CD8-positive, alpha-beta memory T cell (primary cell): ENCODE data around the gene OSBPL10. TPM values are rescaled to one million over a fixed set of nuclear protein-coding genes. Genes with fewer than 3 reads are reported as not detected.

Source experiments
- CTCF ChIA-PET: fragments of 350-600 bp; sonication (Branson Sonifier 250); formaldehyde crosslinking; loops from one replicate; lab custom pipeline; 2021; ENCODE audit warnings: antibody characterized with exemption; lab: Charles Lee
- POLR2A ChIA-PET: fragments of 350-600 bp; sonication (Branson Sonifier 250); formaldehyde crosslinking; loops from one replicate; lab custom pipeline; 2021; ENCODE audit warnings: antibody characterized with exemption; lab: Charles Lee
- DNase-seq, 5 donors: peaks; one replicate each; pipeline versions ENCODE4 v3.0.0 to v3.0.0-alpha.2; 2020 to 2022; ENCODE audit warnings: mixed read lengths in 1 of 5
- H3K27ac ChIP-seq: one replicate; pipeline ENCODE4 v1.7.0; 2013; ENCODE audit warnings: low read depth, mild to moderate bottlenecking, low read length, moderate library complexity
- H3K27me3 ChIP-seq: 2 replicates; pipeline ENCODE4 v1.7.0; 2013; ENCODE audit warnings: low read length, mild to moderate bottlenecking; ENCODE audit not compliant: insufficient read depth, poor library complexity, severe bottlenecking
- H3K36me3 ChIP-seq: 2 replicates; pipeline ENCODE4 v1.7.0; 2013; ENCODE audit warnings: mild to moderate bottlenecking, low read length, moderate library complexity; ENCODE audit not compliant: insufficient read depth
- H3K4me1 ChIP-seq: 2 replicates; pipeline ENCODE4 v1.7.0; 2013; ENCODE audit warnings: mild to moderate bottlenecking, low read length, moderate library complexity; ENCODE audit not compliant: insufficient read depth
- H3K4me3 ChIP-seq: 2 replicates; pipeline ENCODE4 v1.7.0; 2013; ENCODE audit warnings: mild to moderate bottlenecking, low read length
- H3K9me3 ChIP-seq: 2 replicates; pipeline ENCODE4 v1.7.0; 2013; ENCODE audit warnings: mild to moderate bottlenecking, low read length
- H3K27ac Mint-ChIP-seq, 8 donors: one replicate each; pipeline ENCODE4 v1.8.0; 2020 to 2021; ENCODE audit warnings: mixed read lengths in 8 of 8, mild to moderate bottlenecking in 6 of 8, inconsistent platforms in 3 of 8, moderate library complexity in 3 of 8
- H3K27me3 Mint-ChIP-seq, 2 donors: one replicate each; pipeline ENCODE4 v1.8.0; 2020 to 2021; ENCODE audit warnings: mixed read lengths in 2 of 2, mild to moderate bottlenecking in 1 of 2, moderate library complexity in 1 of 2
- H3K36me3 Mint-ChIP-seq, 3 donors: one replicate each; pipeline ENCODE4 v1.8.0; 2020 to 2021; ENCODE audit warnings: mixed read lengths in 3 of 3, inconsistent platforms in 1 of 3, mild to moderate bottlenecking in 1 of 3
- H3K4me1 Mint-ChIP-seq, 3 donors: one replicate each; pipeline ENCODE4 v1.8.0; 2020 to 2021; ENCODE audit warnings: mixed read lengths in 3 of 3, inconsistent platforms in 1 of 3, mild to moderate bottlenecking in 1 of 3
- H3K4me3 Mint-ChIP-seq, 7 donors: one replicate each; pipeline ENCODE4 v1.8.0; 2020 to 2021; ENCODE audit warnings: mixed read lengths in 7 of 7, mild to moderate bottlenecking in 6 of 7, moderate library complexity in 4 of 7, inconsistent platforms in 2 of 7
- H3K9me3 Mint-ChIP-seq, 5 donors: one replicate each; pipeline ENCODE4 v1.8.0; 2020 to 2022; ENCODE audit warnings: mixed read lengths in 5 of 5, mild to moderate bottlenecking in 3 of 5, moderate library complexity in 2 of 5, inconsistent platforms in 1 of 5
- polyA plus RNA-seq: library from polyadenylated mRNA; unstranded; fragments of 300-500 nt; fragmentation: Illumina TruSeq; gene quantifications from one replicate; pipeline ENCODE4 v1.2.3, GENCODE V29; 2021
- total RNA-seq, 2 experiments: library from RNA; stranded (reverse); gene quantifications; one replicate each; pipeline ENCODE4 v1.2.3, GENCODE V29; 2021

OSBPL10 gene
- total and polyA plus RNA-seq, 3 experiments from 2014 or later: 0.12 to 3.0 (median 2.6) TPM

- CTCF ChIA-PET: interaction anchor here (1.1 kb wide), 1 partner anchor 10 kb away, joined by 3 read pairs; no protein-coding TSS in a partner anchor
- Histone ChIP-seq H3K4me1 (peaks cover 8% of the 10 kb centered on the region), H3K36me3 (no peaks in the 10 kb centered on the region), H3K9me3 (no peaks in the 10 kb centered on the region), H3K4me3 (no peak overlapping the region), H3K27me3 (no peaks in the 10 kb centered on the region), H3K27ac (no peak overlapping the region)
- Mint-ChIP-seq H3K4me3 (no peak overlapping the region), H3K4me1 (no peaks in the 10 kb centered on the region), H3K27ac (no peak overlapping the region), H3K9me3 (peaks cover 0 to under 1% (median 0%) of the 10 kb centered on the region in 5 donors), H3K27me3 (peaks cover 9 to 26% of the 10 kb centered on the region in 2 donors), H3K36me3 (no peaks in the 10 kb centered on the region)
- no peak for DNase-seq
- POLR2A ChIA-PET: no interaction called here
These were observed 20.1 kb downstream of the OSBPL10 start for GRCh38 chr3:31960793-31961431.

- ChIA-PET CTCF (interaction anchor here (1.1 kb wide), 1 partner anchor 10 kb away, joined by 3 read pairs; no protein-coding TSS in a partner anchor), POLR2A (no interaction called here)
- H3K4me3 Mint-ChIP-seq: no peak overlapping the region
- no peak for DNase-seq
- no peak overlapping the region for H3K27ac Mint-ChIP-seq
- no peaks in the 10 kb centered on the region for H3K4me1 Mint-ChIP-seq
- H3K36me3 Mint-ChIP-seq: no peaks in the 10 kb centered on the region
- peaks cover 0 to 6% (median 3%) of the 10 kb centered on the region in 5 donors for H3K9me3 Mint-ChIP-seq
- Histone ChIP-seq H3K27me3 (no peaks in the 10 kb centered on the region), H3K27ac (no peak overlapping the region), H3K4me1 (peaks cover 8% of the 10 kb centered on the region), H3K4me3 (no peak overlapping the region), H3K36me3 (no peaks in the 10 kb centered on the region), H3K9me3 (no peaks in the 10 kb centered on the region)
- peaks cover 9 to 29% of the 10 kb centered on the region in 2 donors for H3K27me3 Mint-ChIP-seq
These were observed 20.9 kb downstream of the OSBPL10 start for GRCh38 chr3:31959951-31960792.

GRCh38 chr3:31959251-31959650 lies 21.8 kb downstream of the OSBPL10 start:
- Histone ChIP-seq H3K27me3 (no peaks in the 10 kb centered on the region), H3K27ac (no peak overlapping the region), H3K36me3 (no peaks in the 10 kb centered on the region), H3K4me3 (no peak overlapping the region), H3K4me1 (peaks cover 8% of the 10 kb centered on the region), H3K9me3 (no peaks in the 10 kb centered on the region)
- peaks cover 2 to 12% (median 4%) of the 10 kb centered on the region in 5 donors for H3K9me3 Mint-ChIP-seq
- H3K27me3 Mint-ChIP-seq: peaks cover 11 to 30% of the 10 kb centered on the region in 2 donors
- ChIA-PET POLR2A (no interaction called here), CTCF (no interaction called here)
- no peak overlapping the region for H3K27ac Mint-ChIP-seq
- no peak for DNase-seq
- no peaks in the 10 kb centered on the region for H3K36me3 Mint-ChIP-seq
- H3K4me1 Mint-ChIP-seq: no peaks in the 10 kb centered on the region
- no peak overlapping the region for H3K4me3 Mint-ChIP-seq

- no peaks in the 10 kb centered on the region for H3K36me3 Mint-ChIP-seq
- H3K27me3 ChIP-seq: no peaks in the 10 kb centered on the region
- H3K4me1 Mint-ChIP-seq: no peaks in the 10 kb centered on the region
- H3K4me1 ChIP-seq: peaks cover 8% of the 10 kb centered on the region
- no peak for DNase-seq
- H3K27ac Mint-ChIP-seq: no peak overlapping the region
- no peak overlapping the region for H3K4me3 Mint-ChIP-seq
- H3K27me3 Mint-ChIP-seq: peaks cover 5 to 26% of the 10 kb centered on the region in 2 donors
- ChIA-PET POLR2A (no interaction called here), CTCF (no interaction called here)
- no peak overlapping the region for H3K27ac ChIP-seq
- peaks cover 2 to 12% (median 4%) of the 10 kb centered on the region in 5 donors for H3K9me3 Mint-ChIP-seq
- H3K4me3 ChIP-seq: no peak overlapping the region
- no peaks in the 10 kb centered on the region for H3K9me3 ChIP-seq
- H3K36me3 ChIP-seq: no peaks in the 10 kb centered on the region
These were observed 22.3 kb downstream of the OSBPL10 start for GRCh38 chr3:31958701-31959152.

- CTCF ChIA-PET: no interaction called here
- POLR2A ChIA-PET: no interaction called here
- Histone ChIP-seq H3K9me3 (no peaks in the 10 kb centered on the region), H3K27me3 (no peaks in the 10 kb centered on the region), H3K4me3 (no peak overlapping the region), H3K36me3 (no peaks in the 10 kb centered on the region), H3K4me1 (no peaks in the 10 kb centered on the region), H3K27ac (no peak overlapping the region)
- no peak for DNase-seq
- peaks cover 0 to 1% (median 0%) of the 10 kb centered on the region in 3 donors for H3K4me1 Mint-ChIP-seq
- peaks cover 3 to 34% of the 10 kb centered on the region in 2 donors for H3K27me3 Mint-ChIP-seq
- no peak overlapping the region for H3K4me3 Mint-ChIP-seq
- H3K36me3 Mint-ChIP-seq: no peaks in the 10 kb centered on the region
- H3K27ac Mint-ChIP-seq: no peak overlapping the region
- H3K9me3 Mint-ChIP-seq: peaks cover 2 to 12% (median 6%) of the 10 kb centered on the region in 5 donors
These were observed 24.0 kb downstream of the OSBPL10 start for GRCh38 chr3:31957106-31957505.

- H3K27ac Mint-ChIP-seq: no peak overlapping the region
- H3K4me3 Mint-ChIP-seq: no peak overlapping the region
- Histone ChIP-seq H3K4me1 (no peaks in the 10 kb centered on the region), H3K36me3 (no peaks in the 10 kb centered on the region), H3K27me3 (no peaks in the 10 kb centered on the region), H3K9me3 (no peaks in the 10 kb centered on the region), H3K27ac (no peak overlapping the region), H3K4me3 (no peak overlapping the region)
- ChIA-PET POLR2A (no interaction called here), CTCF (no interaction called here)
- no peak for DNase-seq
- peaks cover 2 to 12% (median 6%) of the 10 kb centered on the region in 5 donors for H3K9me3 Mint-ChIP-seq
- H3K27me3 Mint-ChIP-seq: peaks cover 2 to 27% of the 10 kb centered on the region in 2 donors
- peaks cover 0 to 1% (median 0%) of the 10 kb centered on the region in 3 donors for H3K4me1 Mint-ChIP-seq
- H3K36me3 Mint-ChIP-seq: no peaks in the 10 kb centered on the region
These were observed 25.5 kb downstream of the OSBPL10 start for GRCh38 chr3:31955581-31955980.

GRCh38 chr3:31953636-31954035 lies 27.4 kb downstream of the OSBPL10 start:
- DNase-seq: no peak
- H3K27me3 Mint-ChIP-seq: peaks cover 2 to 21% of the 10 kb centered on the region in 2 donors
- CTCF ChIA-PET: no interaction called here
- Histone ChIP-seq H3K36me3 (no peaks in the 10 kb centered on the region), H3K9me3 (no peaks in the 10 kb centered on the region), H3K27me3 (no peaks in the 10 kb centered on the region), H3K4me3 (no peak overlapping the region), H3K27ac (no peak overlapping the region), H3K4me1 (no peaks in the 10 kb centered on the region)
- no peaks in the 10 kb centered on the region for H3K36me3 Mint-ChIP-seq
- POLR2A ChIA-PET: no interaction called here
- H3K9me3 Mint-ChIP-seq: peaks cover 2 to 12% (median 6%) of the 10 kb centered on the region in 5 donors
- H3K27ac Mint-ChIP-seq: no peak overlapping the region
- H3K4me3 Mint-ChIP-seq: no peak overlapping the region
- peaks cover 0 to 1% (median 0%) of the 10 kb centered on the region in 3 donors for H3K4me1 Mint-ChIP-seq

GRCh38 chr3:31953091-31953490 lies 28.0 kb downstream of the OSBPL10 start:
- Mint-ChIP-seq H3K4me3 (no peak overlapping the region), H3K4me1 (peaks cover 0 to 1% (median 0%) of the 10 kb centered on the region in 3 donors), H3K9me3 (peaks cover 2 to 12% (median 6%) of the 10 kb centered on the region in 5 donors), H3K27ac (no peak overlapping the region), H3K27me3 (peaks cover 2 to 22% of the 10 kb centered on the region in 2 donors), H3K36me3 (no peaks in the 10 kb centered on the region)
- no peaks in the 10 kb centered on the region for H3K36me3 ChIP-seq
- no peak overlapping the region for H3K27ac ChIP-seq
- no peaks in the 10 kb centered on the region for H3K27me3 ChIP-seq
- no peak overlapping the region for H3K4me3 ChIP-seq
- POLR2A ChIA-PET: no interaction called here
- H3K9me3 ChIP-seq: no peaks in the 10 kb centered on the region
- no peaks in the 10 kb centered on the region for H3K4me1 ChIP-seq
- CTCF ChIA-PET: no interaction called here
- DNase-seq: no peak
